H1 (cell line): ENCODE data around the gene FBXW5.

Source experiments
- ASH2L ChIP-seq: fragments of 200-600, 300-600 bp; sonication (generic); IDR thresholded peaks from one replicate; pipeline ENCODE4 v1.7.1; 2017; ENCODE audit warnings: low read length
- BACH1 ChIP-seq: IDR thresholded peaks from 2 replicates; pipeline ENCODE4 v1.6.1; 2012; ENCODE audit warnings: low read length, improper control_type of control experiment
- CREB1 ChIP-seq: IDR thresholded peaks from 2 replicates; pipeline ENCODE4 v1.6.1; 2012; ENCODE audit warnings: inconsistent platforms
- CTCF ChIP-seq, 3 experiments: IDR thresholded peaks; 1 replicate in 2 of 3; 2 replicates in 1 of 3; pipeline versions ENCODE4 v1.5.1 to v1.6.1; 2011; ENCODE audit warnings: low read length in 3 of 3, mild to moderate bottlenecking in 3 of 3, inconsistent platforms in 2 of 3, low read depth in 1 of 3, moderate library complexity in 1 of 3; ENCODE audit not compliant: insufficient read depth in 1 of 3; ENCODE audit errors: control extremely low read depth in 1 of 3
- EGR1 ChIP-seq: IDR thresholded peaks from 2 replicates; pipeline ENCODE4 v1.6.1; 2011; ENCODE audit warnings: low read depth, low read length, borderline replicate concordance
- EZH2 ChIP-seq: fragments of 200-600 bp; sonication (generic); IDR thresholded peaks from 2 replicates; pipeline ENCODE4 v1.7.1; 2012; ENCODE audit warnings: low read depth, mild to moderate bottlenecking, moderate library complexity, low read length, inconsistent platforms; ENCODE audit not compliant: severe bottlenecking
- GABPA ChIP-seq: IDR thresholded peaks from 2 replicates; pipeline ENCODE4 v1.6.1; 2011; ENCODE audit warnings: mild to moderate bottlenecking, low read length, moderate library complexity, borderline replicate concordance; ENCODE audit not compliant: insufficient read depth
- GTF2F1 ChIP-seq: IDR thresholded peaks from 2 replicates; pipeline ENCODE4 v1.6.1; 2012; ENCODE audit warnings: low read depth, low read length, improper control_type of control experiment, borderline replicate concordance
- NRF1 ChIP-seq: IDR thresholded peaks from 2 replicates; pipeline ENCODE4 v1.6.1; 2011; ENCODE audit warnings: mild to moderate bottlenecking, low read depth, low read length, improper control_type of control experiment
- POLR2A ChIP-seq, 2 experiments: IDR thresholded peaks; 1 replicate in 1 of 2; 2 replicates in 1 of 2; pipeline ENCODE4 v1.6.1; 2011; ENCODE audit warnings: low read depth in 2 of 2, low read length in 2 of 2, mild to moderate bottlenecking in 2 of 2; ENCODE audit errors: control extremely low read depth in 1 of 2
- RBBP5 ChIP-seq: IDR thresholded peaks from 2 replicates; pipeline ENCODE4 v1.7.1; 2012; ENCODE audit warnings: low read depth, mild to moderate bottlenecking, inconsistent platforms, low read length, moderate library complexity, borderline replicate concordance
- SIN3A ChIP-seq, 2 experiments: IDR thresholded peaks in 1 of 2; conservative IDR thresholded peaks in 1 of 2; 2 replicates each; pipeline ENCODE4 v1.6.1; 2011 to 2012; ENCODE audit warnings: low read length in 2 of 2, improper control_type of control experiment in 1 of 2, low read depth in 1 of 2, mild to moderate bottlenecking in 1 of 2

DNA sequence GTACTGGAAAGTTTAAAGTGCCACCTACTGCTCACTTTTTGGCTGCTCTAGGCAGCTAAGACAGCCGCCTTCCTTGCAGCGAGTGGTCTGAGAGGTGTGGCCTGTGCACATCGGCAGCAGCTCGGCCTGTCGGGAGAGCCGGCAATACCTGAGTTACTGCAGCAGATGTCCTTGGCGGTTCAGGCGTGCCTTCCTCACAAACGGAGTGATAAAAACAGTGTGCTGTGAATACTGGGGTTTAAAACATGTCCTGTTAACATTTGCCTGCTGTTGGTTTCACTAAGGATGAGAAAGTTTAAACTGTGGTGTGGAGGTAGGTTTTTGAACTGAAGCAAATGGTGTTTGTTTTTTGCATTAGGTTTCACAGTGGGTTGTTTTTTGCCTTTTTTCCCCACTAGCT lies 45.3 kb downstream of the FBXW5 start:
- TF ChIP-seq CTCF (IDR thresholded peaks at IDR 0.05; ENCODE audit: control extremely low read depth in 1 of 3, insufficient read depth in 1 of 3, low read depth in 1 of 3, low read length in 3 of 3) (no peak), GABPA (no peak), POLR2A (IDR thresholded peaks at IDR 0.05; ENCODE audit: control extremely low read depth in 1 of 2, low read depth in 2 of 2, low read length in 2 of 2) (no peak), SIN3A (conservative IDR thresholded peaks at IDR 0.05 in 1 of 2, IDR thresholded peaks at IDR 0.05 in 1 of 2; ENCODE audit: low read depth in 1 of 2, low read length in 2 of 2) (no peak), GTF2F1 (no peak), CREB1 (no peak), NRF1 (no peak), RBBP5 (no peak), ASH2L (no peak), BACH1 (no peak), EZH2 (no peak), EGR1 (no peak)
